ENCODE results near the gene MRPL12. TPM values are rescaled to one million over a fixed set of nuclear protein-coding genes. Genes with fewer than 3 reads are reported as not detected.
A peak's percentile ranks its signal among the peaks of the same experiment; 100 is the strongest.

The MRPL12 gene
- total and polyA plus RNA-seq, 2 of the 13 experiments (the other 11 are each of a cell fraction or from before 2014, with no cell fraction given) = 39.1 to 94.1 TPM

- TF ChIP-seq PAX8 (CRISPR knock-in tag; IDR thresholded peaks at IDR 0.05; ENCODE audit: borderline replicate concordance) = peak; percentile 96; the same call in 1 of the 2 replicates
- TF ChIP-seq ZNF781 (CRISPR knock-in tag; IDR thresholded peaks at IDR 0.05; ENCODE audit: borderline replicate concordance, not compliant biosample characterization) = peak; percentile 95
- TF ChIP-seq GPN1 (CRISPR knock-in tag; IDR thresholded peaks at IDR 0.05; ENCODE audit: borderline replicate concordance) = 0 out of 2 replicates have a peak, but pooled peaks have one; percentile 64
- peak; percentile 100 for TF ChIP-seq ARNTL (CRISPR knock-in tag; IDR thresholded peaks at IDR 0.05)
- TF ChIP-seq ZNF12 (CRISPR knock-in tag; IDR thresholded peaks at IDR 0.05) = peak; percentile 87
- TF ChIP-seq ATF6 (CRISPR knock-in tag; conservative IDR thresholded peaks at IDR 0.05) = peak; percentile 84; the same call in 1 of the 2 replicates
- peak; percentile 73; the same call in 1 of the 2 replicates for TF ChIP-seq ONECUT2 (CRISPR knock-in tag; IDR thresholded peaks at IDR 0.05)
- TF ChIP-seq HDAC6 (IDR thresholded peaks at IDR 0.05; ENCODE audit: low read depth, low read length) = no peak
- TF ChIP-seq ZNF569 (CRISPR knock-in tag; IDR thresholded peaks at IDR 0.05; ENCODE audit: borderline replicate concordance) = no peak
- TF ChIP-seq ZFP37 (CRISPR knock-in tag; IDR thresholded peaks at IDR 0.05; ENCODE audit: borderline replicate concordance) = peak; percentile 99
- TF ChIP-seq ZNF574 (CRISPR knock-in tag; IDR thresholded peaks at IDR 0.05) = peak; percentile 96
- TF ChIP-seq ZFAT (CRISPR knock-in tag; conservative IDR thresholded peaks at IDR 0.05) = peak; percentile 80; the same call in 1 of the 2 replicates
- 0 out of 2 replicates have a peak, but pooled peaks have one; percentile 90 for TF ChIP-seq ZNF260 (CRISPR knock-in tag; IDR thresholded peaks at IDR 0.05; ENCODE audit: borderline replicate concordance, low read depth)
- peak; percentile 96 for TF ChIP-seq PBX3 (CRISPR knock-in tag; IDR thresholded peaks at IDR 0.05; ENCODE audit: borderline replicate concordance)
- TF ChIP-seq NR2C2 (CRISPR knock-in tag; IDR thresholded peaks at IDR 0.05; ENCODE audit: borderline replicate concordance) = peak; percentile 88
- peak; percentile 97 for TF ChIP-seq ZNF678 (CRISPR knock-in tag; IDR thresholded peaks at IDR 0.05)
- TF ChIP-seq PHF5A (CRISPR knock-in tag; IDR thresholded peaks at IDR 0.05; ENCODE audit: low read depth, unreplicated experiment) = no peak
- peak; percentile 95 for TF ChIP-seq ZNF747 (CRISPR knock-in tag; IDR thresholded peaks at IDR 0.05; ENCODE audit: borderline replicate concordance)
- TF ChIP-seq ATRX (CRISPR knock-in tag; IDR thresholded peaks at IDR 0.05; ENCODE audit: borderline replicate concordance) = peak; percentile 59; the same call in 1 of the 2 replicates
- peak; percentile 96 for TF ChIP-seq ZNF703 (CRISPR knock-in tag; IDR thresholded peaks at IDR 0.05; ENCODE audit: borderline replicate concordance)
- TF ChIP-seq PAWR (CRISPR knock-in tag; IDR thresholded peaks at IDR 0.05; ENCODE audit: borderline replicate concordance) = no peak
- TF ChIP-seq TMF1 (CRISPR knock-in tag; IDR thresholded peaks at IDR 0.05; ENCODE audit: low read depth) = peak; percentile 100
These were observed 8.8 kb downstream of the MRPL12 start, which contains the start of gene SLC25A10 (continued) for GRCh38 chr17:81711814-81712467.

Measured in HepG2 (cell line).